Adipose tissue (tissue), 3 donors: ENCODE measurements around the gene MEIS3. TPM values are rescaled to one million over a fixed set of nuclear protein-coding genes. Genes with fewer than 3 reads are reported as not detected.
"Not testable (repeated sequence)": the region's sequence is repeated elsewhere in the genome, so short reads cannot be mapped to it uniquely, and the experiment has no call there.

ENCODE experiments used
- H3K27ac ChIP-seq: one replicate; pipeline ENCODE4 v1.5.1; 2013; ENCODE audit warnings: low read depth, low read length
- WGBS, 3 donors: extraction: QIAGEN DNeasy Blood & Tissue Kit; methylation state at CpG; one replicate each; pipeline ENCODE4 v1.1.7; 2013; 5-methylcytosine and 5-hydroxymethylcytosine counted together
- polyA plus RNA-seq, 3 donors: library from polyadenylated mRNA; stranded (reverse); fragments of 200-250 nt; gene quantifications; one replicate each; pipeline ENCODE4 v1.2.3, GENCODE V29; 2013
- donor health status: healthy with polysubstance abuse.
- donor health status: Bipolar disorder and iron deficiency.
- donor health status: healthy.

The MEIS3 gene
- polyA plus RNA-seq, 3 donors, result 4.3 to 28.6 (median 10.0) TPM

DNA sequence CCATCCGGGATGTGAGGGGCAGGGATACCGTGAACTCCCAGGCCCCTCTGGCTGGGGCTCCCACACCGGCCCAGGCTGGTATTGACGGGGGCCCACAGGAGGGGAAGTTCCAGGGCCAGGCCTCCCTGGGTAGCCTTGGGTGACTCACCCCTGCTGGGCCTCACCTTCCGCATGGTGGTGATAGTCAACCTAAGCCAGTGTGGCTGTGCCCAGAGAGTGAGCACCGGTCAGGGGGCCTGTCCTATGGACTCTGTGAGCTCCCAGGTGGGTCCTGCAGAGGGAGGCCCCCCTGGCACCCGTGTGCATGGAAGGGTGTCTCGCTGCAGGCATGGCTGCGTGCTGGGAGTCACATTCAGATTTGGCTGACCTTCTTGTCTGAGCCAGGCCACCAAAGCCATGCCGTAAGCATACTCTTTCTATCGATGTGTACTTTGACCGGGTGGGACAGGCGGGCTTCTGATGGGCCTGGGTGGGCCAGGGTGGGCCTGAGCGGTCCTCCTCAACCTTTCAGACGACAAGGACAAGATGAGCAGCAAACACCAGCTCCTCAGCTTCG is 42.7 kb downstream of the MEIS3 start:
- WGBS, 3 donors, result 86 to 90% (median 87%) methylated on average over 16 of the region's 16 CpGs
- H3K27ac ChIP-seq, result no peak overlapping the region

- no peak overlapping the region for H3K27ac ChIP-seq
- 93 to 97% (median 95%) methylated on average over 30 of the region's 30 CpGs for WGBS, 3 donors
Measured at GRCh38 chr19:47375694-47376588, 43.4 kb downstream of the MEIS3 start.

DNA sequence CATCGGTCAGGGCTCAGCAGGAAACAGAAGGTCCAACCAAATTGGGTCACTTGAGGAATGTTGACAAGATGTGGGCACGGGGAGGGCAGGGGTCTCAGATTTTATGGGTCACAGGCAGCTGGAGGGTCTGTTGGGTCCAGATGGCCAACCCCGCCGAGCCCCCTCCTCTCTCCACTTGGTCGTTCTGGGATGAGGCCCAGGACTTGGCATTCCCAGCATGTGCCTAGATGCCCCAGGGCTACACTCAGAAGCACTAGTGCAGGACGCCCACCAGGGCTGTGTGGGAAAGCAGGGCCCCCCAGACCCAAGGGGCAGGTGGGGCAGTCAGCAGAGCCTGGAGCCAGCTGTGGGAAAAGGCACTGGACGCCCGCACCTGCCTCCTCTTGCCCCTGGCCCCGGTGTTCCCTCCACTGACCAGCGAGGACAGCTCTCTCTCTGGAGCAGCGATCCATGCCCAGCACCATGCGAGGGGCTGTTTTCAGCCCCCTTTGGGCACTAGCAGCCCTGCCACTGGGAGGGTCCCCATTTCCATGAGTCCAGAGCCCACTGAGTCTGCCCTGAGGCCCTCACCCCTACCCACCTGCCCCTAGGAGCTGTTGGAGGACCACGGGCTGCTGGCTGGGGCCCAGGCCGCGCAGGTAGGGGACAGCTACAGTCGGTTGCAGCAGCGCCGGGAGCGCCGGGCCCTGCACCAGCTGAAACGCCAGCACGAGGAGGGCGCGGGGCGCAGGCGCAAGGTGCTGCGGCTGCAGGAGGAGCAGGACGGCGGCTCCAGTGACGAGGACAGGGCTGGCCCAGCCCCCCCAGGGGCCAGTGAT is 44.2 kb downstream of the MEIS3 start:
- 90 to 97% (median 95%) methylated on average over 30 of the region's 30 CpGs for WGBS, 3 donors
- no peak overlapping the region for H3K27ac ChIP-seq

DNA sequence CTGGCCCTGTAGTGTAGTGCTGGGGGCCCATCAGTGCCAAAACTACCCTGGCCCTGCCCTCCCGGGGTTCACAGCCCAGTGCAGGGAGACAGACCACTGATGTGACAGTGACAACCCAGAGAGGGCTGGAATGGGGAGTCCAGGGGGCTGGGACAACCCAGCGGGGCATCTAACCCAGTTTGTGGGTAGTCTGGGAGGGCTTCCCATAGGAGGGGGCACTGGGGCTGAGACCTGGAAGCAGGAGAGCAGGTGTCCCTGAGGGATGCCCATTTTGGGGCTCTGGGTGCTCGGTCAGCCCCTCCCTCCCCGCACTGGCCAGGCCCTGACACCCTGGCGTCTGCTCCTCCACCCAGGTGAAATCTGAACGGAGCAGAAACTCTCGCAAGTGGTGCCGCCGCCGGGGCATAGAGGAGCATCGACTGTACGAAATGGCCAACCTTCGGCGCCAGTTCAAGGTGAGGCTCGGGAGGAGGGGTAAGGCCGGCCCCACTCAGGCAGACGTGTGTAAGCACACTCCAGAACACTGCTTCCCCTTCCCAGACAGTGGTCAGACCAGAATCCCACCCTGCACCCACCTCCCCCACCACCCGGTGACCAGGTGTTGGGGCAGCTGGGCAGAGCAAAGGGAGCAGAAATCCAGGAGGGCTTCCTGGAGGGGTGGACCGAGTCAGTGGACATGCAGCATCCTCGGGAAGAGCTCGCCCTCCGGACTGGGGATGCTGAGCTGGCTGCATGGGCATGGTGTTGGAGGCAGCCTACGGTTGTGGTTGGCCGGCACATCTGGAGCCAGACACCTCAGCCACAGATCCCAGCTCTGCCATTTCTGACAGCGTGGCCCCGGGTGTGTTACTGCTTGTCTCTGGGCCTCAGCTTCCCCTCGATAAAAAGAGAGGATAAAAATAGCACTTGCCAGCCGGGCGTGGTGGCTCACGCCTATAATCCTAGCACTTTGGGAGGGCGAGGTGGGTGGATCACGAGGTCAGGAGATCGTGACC is 45.8 kb downstream of the MEIS3 start:
- H3K27ac ChIP-seq, result no peak overlapping the region
- WGBS, 3 donors, result 89 to 93% (median 92%) methylated on average over 33 of the region's 33 CpGs

- H3K27ac ChIP-seq, result no peak overlapping the region
- WGBS, 3 donors, result 96% methylated on average over 22 of the region's 22 CpGs
Measured at GRCh38 chr19:47372603-47373002, 46.7 kb downstream of the MEIS3 start.

DNA sequence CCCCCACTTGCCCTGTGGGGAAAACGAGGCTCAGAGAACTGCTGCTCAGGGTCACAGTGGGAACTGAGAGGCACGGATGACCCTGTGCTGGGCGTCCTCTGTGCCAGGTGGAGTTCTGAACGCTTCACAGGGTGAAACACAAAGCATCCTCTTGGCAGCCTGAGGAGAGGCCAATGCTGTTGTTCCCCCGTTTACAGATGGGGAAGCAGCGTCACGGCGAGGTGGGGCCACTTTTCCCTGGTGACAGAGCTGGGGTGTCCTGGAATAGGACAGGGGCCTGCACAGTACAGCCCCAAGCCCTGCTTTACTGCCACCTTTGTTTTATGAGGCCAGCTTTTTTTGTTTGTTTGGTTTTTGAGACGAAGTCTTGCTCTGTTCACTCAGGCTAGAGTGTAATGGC is 48.1 kb downstream of the MEIS3 start:
- 88 to 94% (median 89%) methylated on average over 9 of the region's 9 CpGs for WGBS, 3 donors
- H3K27ac ChIP-seq, result no peak overlapping the region

- 58 to 87% (median 60%) methylated on average over 9 to 10 of the region's 10 CpGs for WGBS, 3 donors
- H3K27ac ChIP-seq, result no peak overlapping the region
Measured at GRCh38 chr19:47370045-47370611, 49.2 kb downstream of the MEIS3 start.

GRCh38 chr19:47365455-47365854 is 53.9 kb downstream of the MEIS3 start:
- not testable (repeated sequence) for H3K27ac ChIP-seq
- 89 to 95% (median 93%) methylated on average over 9 to 10 of the region's 10 CpGs for whole genome bisulfite sequencing, 3 donors

GRCh38 chr19:47363758-47364531 is 55.4 kb downstream of the MEIS3 start:
- H3K27ac ChIP-seq, result peak overlapping the region; percentile 39
- WGBS, 3 donors, result 75 to 91% (median 84%) methylated on average over 13 of the region's 13 CpGs

DNA sequence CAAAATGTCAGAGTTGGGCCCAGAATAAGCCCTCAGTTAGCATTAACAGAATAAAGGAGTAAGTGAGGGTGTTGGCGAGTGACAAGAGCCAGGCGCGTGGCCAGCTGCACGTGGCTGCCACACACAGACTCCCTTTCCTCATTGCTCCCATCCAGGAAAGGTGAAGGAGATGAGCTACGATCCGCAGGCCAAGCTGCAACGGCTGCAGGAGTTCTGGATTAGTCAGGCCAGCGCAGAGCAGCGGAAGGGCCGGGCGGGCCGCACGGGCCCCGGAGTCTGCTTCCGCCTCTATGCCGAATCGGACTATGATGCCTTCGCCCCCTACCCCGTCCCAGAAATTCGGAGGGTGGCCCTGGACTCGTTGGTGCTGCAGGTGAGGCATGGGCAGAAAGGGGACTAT is 57.0 kb downstream of the MEIS3 start:
- H3K27ac ChIP-seq, result no peak overlapping the region

DNA sequence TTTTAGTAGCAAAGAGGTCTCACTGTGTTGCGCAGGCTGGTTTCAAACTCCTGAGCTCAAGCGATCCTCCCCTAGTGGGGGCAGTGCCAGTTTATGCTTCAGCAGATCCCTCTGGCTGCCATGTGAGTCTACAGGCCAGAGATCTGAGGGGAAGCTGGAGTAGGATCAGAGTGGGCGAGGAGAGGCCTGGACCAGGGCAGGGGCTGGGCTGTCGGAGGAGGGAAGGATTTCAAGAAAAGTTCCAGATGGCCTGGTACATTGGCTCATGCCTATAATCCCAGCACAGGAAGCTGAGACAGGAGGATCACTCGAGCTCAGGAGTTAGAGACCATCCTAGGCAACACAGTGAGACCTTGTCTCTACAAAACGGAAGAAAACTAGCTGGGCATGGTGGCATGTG is 60.4 kb downstream of the MEIS3 start:
- H3K27ac ChIP-seq, result no peak overlapping the region
- WGBS, 3 donors, result 84 to 92% (median 85%) methylated on average over 6 of the region's 6 CpGs

More for the DNA sequence above, 57.0 kb downstream of the MEIS3 start:
- WGBS, 3 donors, result 95 to 97% (median 96%) methylated on average over 21 of the region's 21 CpGs

GRCh38 chr19:47357788-47358680 is 61.3 kb downstream of the MEIS3 start:
- WGBS, 3 donors, result 93 to 96% (median 96%) methylated on average over 28 of the region's 28 CpGs
- no peak overlapping the region for H3K27ac ChIP-seq

GRCh38 chr19:47356900-47357299 is 62.4 kb downstream of the MEIS3 start:
- 76 to 95% (median 94%) methylated on average over 6 of the region's 6 CpGs for WGBS, 3 donors
- H3K27ac ChIP-seq, result no peak overlapping the region

- 43 to 94% (median 85%) methylated on average over 24 of the region's 24 CpGs for WGBS, 3 donors
- no peak overlapping the region for H3K27ac ChIP-seq
Measured at GRCh38 chr19:47353307-47353712, 66.0 kb downstream of the MEIS3 start.
